ENCODE results near the gene PRKACB.

DNA sequence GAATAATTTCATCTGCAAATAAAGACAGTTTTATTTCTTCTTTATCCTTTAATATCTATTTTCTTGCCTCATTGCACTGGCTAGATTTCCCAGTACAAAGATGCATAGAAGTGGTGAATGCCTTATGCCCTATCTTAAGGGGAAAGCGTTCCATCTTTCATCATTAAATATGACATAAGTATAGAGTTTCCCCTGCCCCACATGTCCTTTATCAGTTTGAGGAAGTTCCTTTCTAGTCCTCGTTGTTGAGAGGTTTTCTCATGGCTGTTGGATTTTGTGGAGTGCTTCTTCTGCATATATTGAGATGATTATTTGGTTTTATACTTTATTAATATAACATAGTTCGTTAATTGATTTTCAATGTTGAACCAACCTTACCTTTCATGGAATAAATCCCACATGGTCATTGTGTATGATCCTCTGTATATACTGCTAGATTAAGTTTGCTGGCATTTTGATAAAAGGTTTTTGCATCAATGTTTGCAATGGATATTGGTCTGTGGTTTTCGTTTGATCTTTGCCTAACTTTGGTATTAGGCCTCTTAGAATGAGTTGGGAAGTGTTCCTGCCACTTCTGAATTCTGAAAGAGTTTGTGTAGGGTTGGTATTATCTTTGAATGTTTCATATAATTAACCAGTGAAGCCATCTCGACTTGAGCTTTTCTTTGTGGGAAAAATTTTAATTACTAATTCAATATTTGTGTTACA lies 15.6 kb downstream of the PRKACB start:
- TF ChIP-seq, protein P1, sequence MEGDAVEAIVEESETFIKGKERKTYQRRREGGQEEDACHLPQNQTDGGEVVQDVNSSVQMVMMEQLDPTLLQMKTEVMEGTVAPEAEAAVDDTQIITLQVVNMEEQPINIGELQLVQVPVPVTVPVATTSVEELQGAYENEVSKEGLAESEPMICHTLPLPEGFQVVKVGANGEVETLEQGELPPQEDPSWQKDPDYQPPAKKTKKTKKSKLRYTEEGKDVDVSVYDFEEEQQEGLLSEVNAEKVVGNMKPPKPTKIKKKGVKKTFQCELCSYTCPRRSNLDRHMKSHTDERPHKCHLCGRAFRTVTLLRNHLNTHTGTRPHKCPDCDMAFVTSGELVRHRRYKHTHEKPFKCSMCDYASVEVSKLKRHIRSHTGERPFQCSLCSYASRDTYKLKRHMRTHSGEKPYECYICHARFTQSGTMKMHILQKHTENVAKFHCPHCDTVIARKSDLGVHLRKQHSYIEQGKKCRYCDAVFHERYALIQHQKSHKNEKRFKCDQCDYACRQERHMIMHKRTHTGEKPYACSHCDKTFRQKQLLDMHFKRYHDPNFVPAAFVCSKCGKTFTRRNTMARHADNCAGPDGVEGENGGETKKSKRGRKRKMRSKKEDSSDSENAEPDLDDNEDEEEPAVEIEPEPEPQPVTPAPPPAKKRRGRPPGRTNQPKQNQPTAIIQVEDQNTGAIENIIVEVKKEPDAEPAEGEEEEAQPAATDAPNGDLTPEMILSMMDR (conservative IDR thresholded peaks at IDR 0.05; ENCODE audit: low read length), result no peak
- no peak for TF ChIP-seq EZH2phosphoT487 (IDR thresholded peaks at IDR 0.05; ENCODE audit: borderline replicate concordance, low read depth, low read length)
